ENCODE measurements around the gene PGPEP1.
"Not testable (repeated sequence)": the region's sequence is repeated elsewhere in the genome, so short reads cannot be mapped to it uniquely, and the experiment has no call there.

The PGPEP1 gene

DNA sequence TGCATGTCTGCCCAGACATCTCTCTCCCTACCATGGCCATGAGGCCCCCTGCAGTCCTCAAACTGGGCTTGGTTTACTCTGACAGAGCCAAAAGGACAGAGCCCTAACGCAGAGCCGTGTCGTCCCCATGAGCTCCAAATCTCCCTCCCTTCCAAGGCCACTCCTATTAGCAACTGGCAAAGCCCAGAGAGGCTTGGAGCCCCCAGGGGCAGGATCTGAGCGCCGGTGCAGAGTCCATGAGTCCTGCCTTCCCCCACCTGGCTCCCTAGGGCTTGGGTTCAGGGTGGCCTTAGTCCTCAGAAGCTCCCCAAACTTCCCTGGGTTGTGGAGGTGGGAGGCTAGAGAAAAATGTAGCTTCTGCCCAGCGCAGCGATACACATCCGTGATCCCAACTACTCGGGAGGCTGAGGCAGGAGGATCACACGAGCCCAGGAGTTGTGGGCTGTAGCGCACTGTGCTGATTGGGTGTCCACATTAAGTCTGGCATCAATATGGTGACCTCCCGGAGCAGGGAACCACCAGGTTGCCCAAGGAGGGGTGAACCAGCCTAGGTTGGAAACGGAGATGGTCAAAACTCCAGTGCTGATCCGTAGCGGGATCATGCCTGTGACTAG is 7.4 kb upstream of the PGPEP1 start:
- no peak for DNase-seq

DNA sequence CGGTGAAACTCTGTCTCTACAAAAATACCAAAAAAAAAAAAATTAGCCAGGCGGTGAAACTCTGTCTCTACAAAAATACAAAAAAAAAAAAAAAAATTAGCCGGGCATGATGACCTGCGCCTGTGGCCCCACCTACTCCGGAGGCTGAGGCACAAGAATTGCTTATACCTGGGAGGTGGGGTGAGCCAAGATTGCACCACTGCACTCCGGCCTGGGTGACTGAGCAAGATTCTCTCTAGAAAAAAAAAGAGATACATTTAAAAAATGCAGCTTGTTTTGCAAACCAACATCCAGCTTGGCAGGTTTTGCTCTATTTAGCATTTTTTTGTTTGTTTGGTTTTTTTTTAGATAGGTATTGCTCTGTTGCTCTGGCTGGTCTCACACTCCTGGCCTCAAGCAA is 6.7 kb upstream of the PGPEP1 start:
- DNase-seq, result no peak

DNA sequence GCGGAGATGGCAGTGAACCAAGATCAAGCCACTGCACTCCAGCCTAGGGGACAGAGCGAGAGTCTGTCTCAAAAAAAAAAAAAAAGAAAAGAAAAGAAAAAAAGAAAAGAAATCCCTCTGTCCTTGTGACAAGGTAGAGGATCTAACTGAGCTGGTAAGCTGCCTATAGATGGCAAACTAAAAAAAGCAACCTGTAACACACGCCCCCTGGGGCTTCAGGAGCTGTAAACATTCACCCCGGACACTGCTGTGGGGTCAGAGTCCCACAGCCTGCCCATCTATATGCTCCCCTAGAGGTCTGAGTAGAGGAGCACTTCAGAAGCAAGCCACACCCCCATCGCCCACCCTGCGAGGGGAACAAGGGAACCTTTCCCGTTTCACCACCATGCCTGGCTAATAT is 4.3 kb upstream of the PGPEP1 start:
- no peak for DNase-seq

DNA sequence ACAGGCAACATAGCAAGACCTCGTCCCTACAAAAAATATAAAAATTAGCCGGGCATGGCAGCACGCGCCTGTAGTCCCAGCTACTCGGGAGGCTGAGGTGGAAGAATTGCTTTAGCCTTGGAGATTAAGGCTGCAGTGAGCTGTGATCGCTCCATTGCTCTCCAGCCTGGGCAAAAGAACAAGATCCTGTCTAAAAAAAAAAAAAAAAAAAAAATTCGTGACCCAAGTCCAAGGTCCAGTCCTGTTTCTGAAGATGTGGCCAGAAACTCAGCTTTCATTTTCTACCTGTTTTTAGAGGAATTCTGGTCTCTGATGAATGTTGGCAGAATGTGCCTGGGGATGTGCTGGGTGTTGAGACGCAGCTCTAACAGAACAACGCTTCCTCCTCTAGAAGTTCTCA is 1.9 kb upstream of the PGPEP1 start:
- DNase-seq, result no peak

DNA sequence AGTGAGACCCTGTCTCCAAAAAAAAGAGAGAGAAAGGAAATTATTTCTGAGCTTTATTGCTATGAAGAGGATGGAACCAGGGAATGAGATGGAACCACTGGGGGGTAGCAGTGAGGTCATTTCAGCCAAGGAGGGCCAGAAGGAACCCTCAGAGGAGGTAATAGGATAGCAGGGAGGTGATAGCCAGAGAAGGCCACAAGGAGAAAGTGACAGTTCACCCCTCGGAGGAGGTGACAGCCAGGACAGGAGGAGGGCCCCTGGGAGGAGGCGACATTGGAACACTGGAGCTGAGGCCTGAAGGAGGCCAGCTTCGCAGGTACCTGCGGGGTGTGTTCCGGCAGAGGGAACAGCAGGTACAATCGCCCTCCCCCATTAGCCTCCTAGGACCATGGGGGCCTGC is 675 bp upstream of the PGPEP1 start:
- DNase-seq, result no peak

DNA sequence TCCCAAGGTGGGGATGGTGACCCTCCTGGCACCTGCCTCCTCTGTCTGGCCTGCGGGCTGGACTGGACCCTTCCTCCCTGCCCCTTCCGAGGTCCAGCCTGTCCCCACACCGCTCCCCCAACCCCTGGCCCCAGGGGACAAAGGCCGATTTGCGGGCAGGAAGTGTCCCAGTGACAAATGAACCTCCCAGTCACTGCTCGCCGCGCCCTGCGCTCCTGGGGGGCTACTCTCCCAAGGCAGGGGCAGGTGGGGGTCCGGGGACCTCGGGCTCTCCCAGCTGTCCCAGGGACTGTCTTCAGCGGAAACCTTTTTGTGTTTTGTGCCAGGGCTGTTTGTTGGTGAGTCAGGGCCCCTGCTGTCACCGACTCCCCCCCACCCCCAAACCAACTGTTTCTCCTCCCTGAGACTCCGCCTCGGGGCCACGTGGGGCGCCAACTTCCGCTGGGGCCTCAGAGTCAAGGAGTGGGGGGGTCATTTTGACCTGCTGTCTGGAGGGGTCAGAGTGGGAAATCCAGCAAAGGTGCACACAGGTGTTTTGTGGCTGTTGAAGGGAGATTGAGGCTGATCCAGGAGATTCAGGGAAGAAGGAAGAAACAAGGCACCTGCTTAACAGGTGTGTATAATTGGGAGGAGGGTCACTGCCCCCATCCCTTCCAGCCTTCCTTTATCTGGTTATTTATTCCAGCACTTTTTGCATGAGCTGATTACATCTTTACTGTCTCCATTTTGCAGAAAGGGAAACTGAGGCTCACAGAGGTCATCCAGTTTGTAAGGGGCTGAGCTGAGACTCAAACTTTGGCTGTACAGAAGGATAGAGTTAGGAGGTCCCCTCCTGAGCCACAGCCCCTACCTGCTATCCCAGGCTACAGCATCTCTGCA is 831 bp downstream of the PGPEP1 start:
- peak; percentile 52 to 69 for DNase-seq

DNA sequence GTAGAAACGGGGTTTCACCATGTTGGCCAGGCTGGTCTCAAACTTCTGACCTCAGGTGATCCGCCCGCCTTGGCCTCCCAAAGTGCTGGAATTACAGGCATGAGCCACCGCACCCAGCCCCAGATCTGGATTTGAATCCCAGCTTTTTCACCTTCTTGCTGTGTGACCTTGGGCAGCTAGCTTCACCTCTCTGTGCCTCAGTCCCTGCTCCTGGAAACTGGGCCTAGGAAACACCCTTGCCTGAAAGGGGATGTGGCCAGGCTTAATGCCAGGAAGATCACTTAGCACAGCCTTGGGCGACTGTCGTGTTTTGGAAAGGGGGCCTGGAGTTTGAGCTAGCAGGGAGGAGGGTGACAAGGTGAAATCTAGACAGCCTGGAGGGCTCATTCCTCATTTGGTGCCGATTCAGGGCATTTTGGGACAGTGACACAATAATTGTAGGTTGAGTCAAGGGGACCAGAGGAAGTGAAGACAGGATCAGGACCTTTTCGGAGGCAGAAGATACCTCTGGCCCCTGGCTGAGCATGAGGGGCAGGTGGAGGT is 1.8 kb downstream of the PGPEP1 start:
- DNase-seq, result no peak

DNA sequence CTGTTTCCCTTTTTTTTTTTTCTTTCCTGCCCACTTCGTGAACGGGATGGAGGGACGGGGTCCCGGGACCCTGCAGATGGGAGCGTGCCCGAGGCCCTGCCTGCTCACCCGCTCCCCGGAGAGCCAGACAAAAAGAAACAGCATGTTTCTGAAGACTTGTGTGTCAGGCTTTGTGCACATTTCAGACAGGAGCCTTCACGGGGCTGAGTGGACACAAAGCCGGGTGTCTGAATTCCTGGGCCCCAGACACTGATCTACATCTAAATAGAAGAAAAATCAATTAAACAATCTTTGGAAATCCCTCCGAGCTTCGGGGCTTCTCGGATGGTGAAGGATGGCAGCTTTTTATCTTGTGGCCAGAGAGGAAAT is 4.2 kb downstream of the PGPEP1 start:
- no peak for DNase-seq

DNA sequence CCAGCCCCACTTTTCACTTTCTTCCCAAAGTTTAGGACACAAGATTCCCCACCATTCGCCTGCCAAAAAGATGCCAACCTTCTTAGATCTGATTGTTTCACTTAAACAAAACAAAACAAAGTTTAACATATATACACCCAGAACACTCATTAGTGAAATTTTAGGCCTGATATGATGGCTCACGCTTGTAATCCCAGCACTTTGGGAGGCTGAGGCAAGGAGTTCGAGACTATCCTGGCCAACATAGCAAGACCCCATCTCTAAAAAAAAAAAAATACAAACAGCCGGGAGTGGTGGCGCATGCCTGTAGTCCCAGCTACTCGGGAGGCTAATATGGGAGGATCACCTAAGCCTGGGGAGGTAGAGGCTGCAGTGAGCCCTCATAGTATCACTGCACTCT is 4.9 kb downstream of the PGPEP1 start:
- DNase-seq, result no peak

DNA sequence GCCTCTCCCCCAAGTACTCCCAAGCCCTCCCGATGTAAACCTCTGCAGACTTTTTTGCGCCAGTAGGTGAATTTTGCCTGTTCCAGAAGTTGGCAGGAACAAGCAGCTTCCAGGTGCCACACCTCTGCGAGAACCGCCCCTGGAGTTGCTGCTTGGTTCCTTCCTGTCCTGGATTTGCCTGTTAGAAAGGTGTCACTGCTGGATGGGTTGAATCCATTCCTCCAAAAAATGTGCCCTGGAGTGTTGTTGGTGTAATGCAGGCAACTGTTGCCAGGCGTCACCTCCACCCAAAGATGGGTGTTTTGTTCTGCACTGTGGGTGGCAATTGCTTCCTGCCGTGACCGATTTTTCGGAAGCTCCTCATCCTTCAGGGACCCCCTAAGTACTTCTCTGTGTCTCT is 5.7 kb downstream of the PGPEP1 start:
- no peak for DNase-seq

DNA sequence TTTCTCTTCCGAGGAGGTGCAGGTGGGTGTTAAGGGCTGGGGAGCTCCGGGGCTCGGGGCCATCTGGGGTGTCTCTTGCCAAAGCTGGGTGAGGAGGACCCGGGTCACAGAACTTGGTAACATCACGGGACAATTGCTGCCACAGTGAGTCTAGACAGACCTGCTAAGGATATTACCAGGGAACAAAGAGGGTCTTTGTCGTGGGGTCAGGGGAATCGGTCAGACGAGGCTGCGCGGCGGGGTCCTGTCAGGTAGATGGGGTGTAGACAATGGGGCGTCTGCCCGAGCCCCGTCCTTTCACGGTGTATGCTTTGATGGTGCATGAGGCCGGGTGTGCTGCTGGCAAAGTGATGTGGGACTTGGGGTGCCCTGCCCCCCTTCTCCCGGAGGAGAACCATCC is 7.8 kb downstream of the PGPEP1 start:
- no peak for DNase-seq

DNA sequence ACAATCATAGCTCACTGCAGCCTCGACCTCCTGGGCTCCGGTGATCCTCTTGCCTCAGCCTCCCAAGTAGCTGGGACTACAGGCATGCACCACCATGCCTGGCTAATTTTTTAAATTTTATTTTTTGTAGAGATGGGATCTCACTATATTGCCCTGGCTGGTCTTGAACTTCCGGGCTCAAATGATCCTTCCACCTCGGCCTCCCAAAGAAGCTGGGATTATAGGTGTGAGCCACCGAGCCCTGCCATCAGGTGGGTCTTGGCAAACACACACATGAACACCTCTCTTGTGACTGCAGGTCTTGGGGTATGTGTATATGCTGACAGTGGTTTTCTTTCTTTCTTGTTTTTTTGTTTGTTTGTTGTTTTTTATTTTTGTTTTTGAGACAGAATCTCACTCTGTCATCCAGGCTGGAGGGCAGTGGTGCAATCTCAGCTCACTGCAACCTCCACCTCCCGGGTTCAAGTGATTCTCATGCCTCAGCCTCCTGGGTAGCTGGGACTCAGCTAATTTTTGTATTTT is 8.5 kb downstream of the PGPEP1 start:
- DNase-seq, result not testable (repeated sequence)

DNA sequence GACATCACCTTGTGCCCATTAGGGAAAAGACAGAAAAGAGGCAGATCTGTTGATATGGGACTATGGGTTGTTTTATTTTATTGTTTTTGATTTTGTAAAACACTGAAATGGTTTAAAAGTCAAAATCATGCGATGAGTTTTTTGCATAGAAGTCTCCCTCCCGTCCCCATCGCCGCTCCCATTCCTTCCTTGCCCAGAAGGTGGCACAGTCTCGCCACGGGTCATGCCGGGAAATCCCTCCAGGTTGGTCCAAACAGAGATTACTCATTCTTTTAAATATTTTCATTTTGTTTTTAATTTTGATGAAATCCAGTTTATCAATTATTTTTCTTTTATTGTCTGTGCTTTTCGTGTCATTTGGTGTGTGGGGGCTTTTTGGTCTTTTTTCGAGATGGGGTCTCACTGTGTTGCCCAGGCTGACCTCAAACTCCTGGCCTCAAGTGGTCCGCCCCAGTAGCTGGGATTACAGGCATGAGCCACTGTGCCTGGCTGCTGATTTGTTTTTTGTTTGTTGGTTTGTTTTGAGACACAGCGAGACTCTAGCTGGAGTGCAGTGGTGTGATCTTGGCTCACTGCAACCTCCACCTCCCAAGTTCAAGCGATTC is 9.2 kb downstream of the PGPEP1 start:
- peak in 1 of 2 experiments; percentile 13 for DNase-seq

DNA sequence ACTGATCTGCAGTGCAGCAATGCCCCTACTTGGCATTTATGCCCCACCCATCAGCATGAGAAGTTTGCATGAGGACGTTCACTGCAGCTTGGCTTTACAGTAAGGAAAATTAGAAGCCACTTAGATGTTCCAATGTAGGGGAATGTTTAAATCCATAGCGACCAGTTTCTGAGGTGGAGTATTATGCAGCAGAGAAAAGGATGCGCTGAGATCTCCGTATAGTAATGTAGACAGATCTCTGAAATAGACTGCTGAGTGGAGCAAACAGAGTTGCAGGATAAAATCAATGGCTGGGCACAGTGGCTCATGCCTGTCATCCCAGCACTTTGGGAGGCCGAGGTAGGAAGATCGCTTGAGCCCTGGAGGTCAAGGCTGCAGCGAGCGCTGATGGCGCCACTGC is 10.1 kb downstream of the PGPEP1 start:
- no peak for DNase-seq

DNA sequence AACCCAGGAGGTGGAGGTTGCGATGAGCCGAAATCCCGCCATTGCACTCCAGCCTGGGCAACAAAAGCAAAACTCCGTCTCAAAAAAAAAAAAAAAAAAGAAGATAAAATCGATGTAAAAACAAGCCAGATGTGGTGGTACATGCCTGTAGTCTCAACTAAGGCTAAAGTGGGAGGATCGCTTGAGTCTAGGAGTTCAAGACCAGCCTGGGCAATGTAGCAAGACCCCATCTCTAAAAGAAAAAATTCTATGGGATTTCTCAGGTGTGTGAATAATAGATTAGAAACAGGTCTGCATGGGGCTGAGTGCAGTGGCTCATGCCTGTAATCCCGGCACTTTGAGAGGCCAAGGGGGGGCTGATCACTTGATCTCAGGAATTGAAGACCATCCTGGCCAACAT is 11.1 kb downstream of the PGPEP1 start:
- DNase-seq, result no peak

DNA sequence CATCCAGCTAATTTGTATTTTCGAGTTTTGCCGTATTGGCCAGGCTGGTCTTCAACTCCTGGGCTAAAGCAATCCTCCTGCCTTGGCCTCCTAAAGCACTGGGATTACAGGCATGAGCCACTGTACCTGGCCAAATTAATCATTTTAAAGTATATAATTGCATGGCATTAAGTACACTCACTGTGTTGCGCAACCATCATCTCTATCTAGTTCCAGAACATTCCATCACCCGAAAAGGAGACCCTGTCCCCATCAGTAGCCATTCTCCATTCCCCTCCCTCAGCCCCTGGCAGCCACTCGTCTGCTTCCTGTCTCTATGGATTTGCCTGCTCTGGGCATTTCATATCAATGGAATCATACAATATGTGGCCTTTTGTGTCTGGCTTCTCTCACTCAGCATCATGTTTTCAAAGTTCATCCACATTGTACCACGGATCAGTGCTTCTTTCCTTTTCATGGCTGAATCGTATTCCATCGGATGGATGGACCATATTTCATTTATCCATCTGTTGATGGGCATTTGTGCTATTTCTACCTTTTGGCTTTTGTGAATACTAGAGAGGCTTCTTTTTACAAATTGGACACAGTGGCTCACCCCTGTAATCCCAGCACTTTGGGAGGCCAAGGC is 13.1 kb downstream of the PGPEP1 start:
- DNase-seq, result no peak

DNA sequence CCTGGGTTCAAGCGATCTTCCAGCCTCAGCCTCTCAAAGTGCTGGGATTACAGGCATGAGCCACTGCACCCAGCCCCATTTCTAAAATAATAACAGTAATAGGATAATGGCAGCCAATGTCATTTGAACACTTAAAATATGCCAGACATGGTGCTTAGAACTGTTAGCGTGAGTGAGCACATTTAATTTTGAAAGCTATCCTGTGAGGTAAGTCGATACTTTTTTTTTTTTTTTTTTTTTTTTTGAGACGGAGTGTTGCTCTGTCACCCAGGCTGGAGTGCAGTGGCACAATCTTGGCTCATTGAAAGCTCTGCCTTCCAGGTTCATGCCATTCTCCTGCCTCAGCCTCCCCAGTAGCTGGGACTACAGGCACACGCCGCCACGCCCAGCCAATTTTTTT is 14.3 kb downstream of the PGPEP1 start:
- not testable (repeated sequence) for DNase-seq

DNA sequence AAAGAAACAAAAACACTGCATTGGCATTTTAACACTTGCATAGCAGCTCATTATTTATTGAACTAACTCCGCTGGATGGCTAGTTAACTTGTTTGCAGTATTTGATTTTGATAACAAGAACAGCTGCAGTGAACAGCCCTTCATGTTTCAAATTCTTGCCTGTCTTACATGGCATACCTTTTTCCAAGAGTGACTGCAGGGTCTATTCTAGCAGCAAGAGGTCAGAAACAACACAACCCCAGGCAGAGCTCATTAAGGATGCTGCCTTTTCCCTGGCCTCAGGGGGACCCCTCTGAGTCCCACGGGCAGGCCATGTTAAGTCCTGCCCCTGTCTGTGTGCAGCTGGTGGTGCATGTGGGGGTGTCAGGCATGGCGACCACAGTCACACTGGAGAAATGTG is 16.6 kb downstream of the PGPEP1 start:
- no peak for DNase-seq

DNA sequence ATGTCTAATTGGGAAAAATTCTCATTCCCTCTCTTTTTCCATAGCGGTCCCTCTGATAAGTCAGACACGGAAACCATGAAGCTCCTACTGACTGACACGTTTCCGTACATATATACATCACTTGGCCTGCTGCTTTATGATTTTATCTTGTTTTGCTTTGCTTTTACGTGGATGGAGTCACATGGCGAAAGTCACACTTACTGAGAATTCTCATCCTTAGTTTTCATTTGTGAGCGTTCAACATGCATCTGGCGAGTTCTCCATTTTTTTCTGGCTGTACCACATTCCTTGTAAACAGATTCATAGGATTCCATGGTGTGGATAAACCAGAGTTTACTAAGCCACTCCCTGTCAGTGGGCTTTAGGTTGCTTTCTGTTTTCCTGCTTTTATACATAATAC is 21.2 kb downstream of the PGPEP1 start:
- DNase-seq, result no peak

DNA sequence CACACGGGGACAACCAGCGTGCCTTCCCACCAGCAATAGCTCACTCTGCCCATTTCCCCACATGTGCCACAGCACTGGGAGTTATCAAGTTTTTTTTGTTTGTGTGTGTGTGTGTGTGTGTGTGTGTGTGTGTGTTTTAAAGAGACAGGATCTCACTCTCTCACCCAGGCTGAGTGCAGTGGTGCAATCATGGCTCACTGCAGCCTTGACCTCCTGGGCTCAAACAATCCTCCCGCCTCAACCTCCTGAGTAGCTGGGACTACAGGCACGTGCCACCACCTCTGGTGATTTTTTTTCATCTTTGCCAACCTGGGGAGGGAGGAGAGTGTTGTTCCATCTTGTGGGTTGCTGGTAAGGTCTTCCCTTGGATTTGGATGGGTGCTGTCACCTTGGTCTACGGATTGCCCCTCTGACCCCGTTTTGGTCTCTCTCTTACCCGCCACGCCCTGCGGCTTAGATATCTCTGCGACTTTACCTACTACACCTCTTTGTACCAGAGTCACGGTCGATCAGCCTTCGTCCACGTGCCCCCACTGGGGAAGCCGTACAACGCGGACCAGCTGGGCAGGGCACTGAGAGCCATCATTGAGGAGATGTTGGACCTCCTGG is 22.6 kb downstream of the PGPEP1 start:
- DNase-seq, result no peak

DNA sequence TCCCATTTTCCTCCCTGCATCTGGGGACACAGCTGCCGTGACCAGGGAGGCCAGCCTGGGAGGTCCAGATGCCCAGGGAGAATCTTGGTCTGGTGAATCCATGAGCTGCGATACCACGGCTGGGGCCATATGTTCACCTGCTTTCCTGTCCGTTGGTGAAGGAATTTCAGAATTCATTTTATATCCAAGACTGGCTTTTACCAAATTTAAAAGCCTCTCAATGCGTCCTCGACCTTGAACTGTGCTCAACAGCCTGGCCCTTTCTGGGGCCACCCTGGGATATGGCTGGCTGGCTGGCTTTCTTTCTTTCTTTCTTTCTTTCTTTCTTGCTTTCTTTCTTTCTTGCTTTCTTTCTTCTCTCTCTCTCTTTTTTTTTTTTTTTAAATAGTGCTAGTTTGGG is 23.4 kb downstream of the PGPEP1 start:
- no peak for DNase-seq

DNA sequence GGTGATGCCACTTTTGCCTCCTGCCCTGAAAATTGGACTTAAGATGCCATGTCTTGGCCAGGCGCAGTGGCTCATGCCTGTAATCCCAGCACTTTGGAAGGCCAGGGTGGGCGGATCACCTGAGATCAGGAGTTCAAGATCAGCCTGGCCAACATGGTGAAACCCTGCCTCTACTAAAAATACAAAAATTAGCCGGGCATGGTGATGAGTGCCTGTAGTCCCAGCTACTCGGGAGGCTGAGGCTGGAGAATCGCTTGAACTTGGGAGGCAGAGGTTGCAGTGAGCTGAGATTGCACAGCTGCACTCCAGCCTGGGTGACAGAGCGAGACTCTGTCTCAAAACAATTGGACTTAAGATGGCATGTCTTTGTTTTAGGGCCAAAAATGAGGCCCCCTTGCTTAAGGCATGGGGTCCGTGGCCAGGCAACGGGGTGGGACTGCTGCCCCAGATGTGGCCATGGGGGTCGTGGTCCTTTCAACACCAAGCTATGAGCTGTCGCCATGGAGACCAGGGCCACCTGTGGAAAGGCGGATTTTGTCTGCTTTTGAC is 24.0 kb downstream of the PGPEP1 start:
- DNase-seq, result not testable (repeated sequence)

Measured in stimulated activated CD4-positive, alpha-beta T cell treated with anti-CD3 and anti-CD28 coated beads, Interleukin-4, amount 100 ng/mL, for 4 hours (primary cell).